ENCODE measurements around the gene CAND1.

Gene CAND1

GRCh38 chr12:67320614-67321295 is 51.6 kb downstream of the CAND1 start:
- Histone ChIP-seq H3K27me3 (no peaks in the 10 kb centered on the region), H3K36me3 (peaks cover 6% of the 10 kb centered on the region), H3K9me3 (no peaks in the 10 kb centered on the region), H3K4me1 (no peaks in the 10 kb centered on the region), H3K4me3 (ENCODE audit: low read depth, low read length) (no peak overlapping the region)
- DNase-seq: no peak
- no peak for TF ChIP-seq CTCF (IDR thresholded peaks at IDR 0.05; ENCODE audit: low read depth, low read length)

- Histone ChIP-seq H3K27me3 (no peaks in the 10 kb centered on the region), H3K4me1 (no peaks in the 10 kb centered on the region), H3K36me3 (peaks cover 6% of the 10 kb centered on the region), H3K9me3 (no peaks in the 10 kb centered on the region), H3K4me3 (ENCODE audit: low read depth, low read length) (no peak overlapping the region)
- no peak for DNase-seq
- TF ChIP-seq CTCF (IDR thresholded peaks at IDR 0.05; ENCODE audit: low read depth, low read length): no peak
Observed at GRCh38 chr12:67322580-67322979, 53.4 kb downstream of the CAND1 start.

- H3K9me3 ChIP-seq: no peaks in the 10 kb centered on the region
- no peak for DNase-seq
- H3K36me3 ChIP-seq: peaks cover 2% of the 10 kb centered on the region
- H3K27me3 ChIP-seq: no peaks in the 10 kb centered on the region
- no peaks in the 10 kb centered on the region for H3K4me1 ChIP-seq
- no peak for TF ChIP-seq CTCF (IDR thresholded peaks at IDR 0.05; ENCODE audit: low read depth, low read length)
- no peak overlapping the region for H3K4me3 ChIP-seq (ENCODE audit: low read depth, low read length)
Observed at GRCh38 chr12:67323007-67323406, 53.8 kb downstream of the CAND1 start.

- TF ChIP-seq CTCF (IDR thresholded peaks at IDR 0.05; ENCODE audit: low read depth, low read length): no peak
- Histone ChIP-seq H3K9me3 (no peaks in the 10 kb centered on the region), H3K4me1 (no peaks in the 10 kb centered on the region), H3K36me3 (no peaks in the 10 kb centered on the region; the same call in 1 of the 2 replicates), H3K27me3 (no peaks in the 10 kb centered on the region), H3K4me3 (ENCODE audit: low read depth, low read length) (no peak overlapping the region)
- no peak for DNase-seq
Observed at GRCh38 chr12:67326637-67327036, 57.5 kb downstream of the CAND1 start.

- Histone ChIP-seq H3K4me3 (ENCODE audit: low read depth, low read length) (no peak overlapping the region), H3K4me1 (no peaks in the 10 kb centered on the region), H3K36me3 (no peaks in the 10 kb centered on the region; the same call in 1 of the 2 replicates), H3K9me3 (no peaks in the 10 kb centered on the region), H3K27me3 (no peaks in the 10 kb centered on the region)
- no peak for TF ChIP-seq CTCF (IDR thresholded peaks at IDR 0.05; ENCODE audit: low read depth, low read length)
- DNase-seq: no peak
Observed at GRCh38 chr12:67327466-67327865, 58.3 kb downstream of the CAND1 start.

GRCh38 chr12:67331123-67331522 is 62.0 kb downstream of the CAND1 start:
- Histone ChIP-seq H3K4me3 (ENCODE audit: low read depth, low read length) (no peak overlapping the region), H3K4me1 (no peaks in the 10 kb centered on the region), H3K27me3 (no peaks in the 10 kb centered on the region), H3K36me3 (no peaks in the 10 kb centered on the region), H3K9me3 (no peaks in the 10 kb centered on the region)
- no peak for TF ChIP-seq CTCF (IDR thresholded peaks at IDR 0.05; ENCODE audit: low read depth, low read length)
- no peak for DNase-seq

Measured in BE2C (cell line).